ENCODE data around the gene TMEM129. TPM values are rescaled to one million over a fixed set of nuclear protein-coding genes. Genes with fewer than 3 reads are reported as not detected.

Gene TMEM129
- total RNA-seq, 2 experiments from 2014 or later = 39.2 to 44.0 TPM

GRCh38 chr4:1755297-1755696 is 34.2 kb upstream of the TMEM129 start:
- Histone ChIP-seq H3K79me2 (ENCODE audit: insufficient read depth, low read depth, low read length) (no peaks in the 10 kb centered on the region), H3K4me3 (ENCODE audit: low read depth, low read length, poor library complexity, severe bottlenecking) (no peak overlapping the region), H3K9me2 (ENCODE audit: insufficient read depth, low read length) (no peaks in the 10 kb centered on the region), H3K4me2 (ENCODE audit: low read length) (no peak overlapping the region), H3K36me3 (ENCODE audit: insufficient read depth, low read length) (no peaks in the 10 kb centered on the region), H2AFZ (ENCODE audit: low read length) (no peak overlapping the region), H3K27ac (ENCODE audit: low read depth, low read length, poor library complexity, severe bottlenecking) (no peak overlapping the region), H3K9me3 (ENCODE audit: low read length) (no peaks in the 10 kb centered on the region), H4K20me1 (ENCODE audit: insufficient read depth, low read length) (no peaks in the 10 kb centered on the region), H3K4me1 (ENCODE audit: insufficient read depth, low read length, poor library complexity, severe bottlenecking) (no peaks in the 10 kb centered on the region)
- no peak for DNase-seq (ENCODE audit: low spot score)
- CTCF ChIA-PET (ENCODE audit: unreplicated experiment) = no interaction called here
- intact Hi-C loops (cut with micrococcal nuclease; ENCODE audit: unreplicated experiment) = no loop called here
- POLR2A ChIA-PET = no interaction called here
- TF ChIP-seq CTCF (conservative IDR thresholded peaks at IDR 0.05; ENCODE audit: low read length) = no peak
- no peak for TF ChIP-seq EZH2phosphoT487 (IDR thresholded peaks at IDR 0.05; ENCODE audit: borderline replicate concordance, low read depth, low read length)
- BruUV-seq (replicated peaks) = no TSS peak

DNA sequence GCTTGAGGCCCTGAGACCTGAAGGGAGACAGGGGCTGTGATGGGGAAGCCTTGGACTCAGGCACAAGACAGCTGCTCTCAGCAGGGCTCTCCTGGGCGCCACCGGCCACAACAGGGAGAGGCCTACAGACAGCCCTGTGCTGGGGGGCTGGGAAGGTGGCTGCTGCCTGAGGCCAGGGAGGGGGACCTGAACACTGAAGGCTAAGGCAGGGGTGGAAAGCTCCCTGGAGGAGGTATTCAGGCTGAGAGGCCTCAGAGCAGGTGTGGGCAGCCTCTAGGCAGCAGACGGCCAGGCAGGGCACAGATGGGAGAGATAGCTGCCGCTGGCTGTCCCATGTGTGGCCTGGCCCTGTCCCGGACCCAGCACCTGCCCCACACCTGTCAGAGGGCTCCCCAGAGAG is 33.2 kb upstream of the TMEM129 start:
- H4K20me1 ChIP-seq (ENCODE audit: insufficient read depth, low read length) = no peaks in the 10 kb centered on the region
- no TSS peak for BruUV-seq (replicated peaks)
- H3K27ac ChIP-seq (ENCODE audit: low read depth, low read length, poor library complexity, severe bottlenecking) = no peak overlapping the region
- no peak overlapping the region for H2AFZ ChIP-seq (ENCODE audit: low read length)
- POLR2A ChIA-PET = no interaction called here
- no peaks in the 10 kb centered on the region for H3K79me2 ChIP-seq (ENCODE audit: insufficient read depth, low read depth, low read length)
- H3K9me2 ChIP-seq (ENCODE audit: insufficient read depth, low read length) = no peaks in the 10 kb centered on the region
- TF ChIP-seq EZH2phosphoT487 (IDR thresholded peaks at IDR 0.05; ENCODE audit: borderline replicate concordance, low read depth, low read length) = no peak
- no peak for TF ChIP-seq CTCF (conservative IDR thresholded peaks at IDR 0.05; ENCODE audit: low read length)
- intact Hi-C loops (cut with micrococcal nuclease; ENCODE audit: unreplicated experiment) = no loop called here
- no peaks in the 10 kb centered on the region for H3K9me3 ChIP-seq (ENCODE audit: low read length)
- H3K36me3 ChIP-seq (ENCODE audit: insufficient read depth, low read length) = no peaks in the 10 kb centered on the region
- CTCF ChIA-PET (ENCODE audit: unreplicated experiment) = no interaction called here
- DNase-seq (ENCODE audit: low spot score) = peak; percentile 13
- H3K4me2 ChIP-seq (ENCODE audit: low read length) = no peak overlapping the region
- H3K4me1 ChIP-seq (ENCODE audit: insufficient read depth, low read length, poor library complexity, severe bottlenecking) = no peaks in the 10 kb centered on the region
- H3K4me3 ChIP-seq (ENCODE audit: low read depth, low read length, poor library complexity, severe bottlenecking) = no peak overlapping the region

DNA sequence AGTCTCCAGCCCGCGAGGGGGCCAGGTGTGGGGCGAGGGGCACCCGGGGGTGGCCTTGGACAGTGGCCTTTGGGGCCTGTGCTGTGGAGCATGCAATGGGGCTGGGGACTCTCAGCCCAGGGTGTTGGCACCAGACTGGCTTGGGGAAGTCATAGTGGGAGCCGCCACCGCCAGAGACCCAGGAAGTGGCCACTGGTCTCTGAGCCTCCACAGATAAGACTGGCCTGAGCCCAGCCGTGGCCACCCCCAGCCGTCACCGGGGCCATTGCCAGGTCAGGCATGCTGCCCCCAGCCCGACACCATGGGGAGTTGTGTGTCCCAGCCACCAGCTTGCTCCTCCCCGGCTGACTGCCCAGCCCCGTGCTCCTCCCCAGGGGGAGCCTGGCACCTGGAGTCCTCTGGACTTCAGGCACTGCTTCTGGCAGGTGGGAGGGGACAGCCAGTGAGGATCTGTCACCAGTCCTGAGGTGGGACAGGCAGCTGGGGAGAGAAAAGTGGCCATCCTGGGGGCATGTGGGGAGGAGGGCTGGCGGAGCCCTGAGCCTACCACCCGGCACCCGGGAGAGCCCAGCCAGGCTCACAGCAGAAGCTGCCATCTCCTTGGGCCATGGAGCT is 32.7 kb upstream of the TMEM129 start:
- H3K9me3 ChIP-seq (ENCODE audit: low read length) = no peaks in the 10 kb centered on the region
- intact Hi-C loops (cut with micrococcal nuclease; ENCODE audit: unreplicated experiment) = no loop called here
- POLR2A ChIA-PET = no interaction called here
- H3K79me2 ChIP-seq (ENCODE audit: insufficient read depth, low read depth, low read length) = no peaks in the 10 kb centered on the region
- CTCF ChIA-PET (ENCODE audit: unreplicated experiment) = no interaction called here
- H3K4me2 ChIP-seq (ENCODE audit: low read length) = no peak overlapping the region
- H3K9me2 ChIP-seq (ENCODE audit: insufficient read depth, low read length) = no peaks in the 10 kb centered on the region
- H3K4me1 ChIP-seq (ENCODE audit: insufficient read depth, low read length, poor library complexity, severe bottlenecking) = no peaks in the 10 kb centered on the region
- no peak overlapping the region for H3K4me3 ChIP-seq (ENCODE audit: low read depth, low read length, poor library complexity, severe bottlenecking)
- no peak overlapping the region for H3K27ac ChIP-seq (ENCODE audit: low read depth, low read length, poor library complexity, severe bottlenecking)
- H3K36me3 ChIP-seq (ENCODE audit: insufficient read depth, low read length) = no peaks in the 10 kb centered on the region
- TF ChIP-seq EZH2phosphoT487 (IDR thresholded peaks at IDR 0.05; ENCODE audit: borderline replicate concordance, low read depth, low read length) (no peak), CTCF (conservative IDR thresholded peaks at IDR 0.05; ENCODE audit: low read length) (no peak)
- no peak overlapping the region for H2AFZ ChIP-seq (ENCODE audit: low read length)
- no peak for DNase-seq (ENCODE audit: low spot score)
- no TSS peak for BruUV-seq (replicated peaks)
- no peaks in the 10 kb centered on the region for H4K20me1 ChIP-seq (ENCODE audit: insufficient read depth, low read length)

Measured in OCI-LY7 (cell line).